GM11168 (cell line): ENCODE results near the gene TNFRSF11A.

Experiments used
- in situ Hi-C: fragments of 300-500 bp; cut with MboI; formaldehyde crosslinking; loops from one replicate; pipeline ENCODE4 v1.12.0; 2022; ENCODE audit warnings: low sequenced_read_pairs; ENCODE audit not compliant: unreplicated experiment

The TNFRSF11A gene

GRCh38 chr18:62341473-62341872, 16.4 kb downstream of the TNFRSF11A start:
- in situ Hi-C loops: no loop called here

GRCh38 chr18:62342884-62343283, 17.8 kb downstream of the TNFRSF11A start:
- in situ Hi-C loops: no loop called here

GRCh38 chr18:62343316-62343715, 18.2 kb downstream of the TNFRSF11A start:
- in situ Hi-C loops: no loop called here

- in situ Hi-C loops: no loop called here
Observed at GRCh38 chr18:62345909-62346308, 20.8 kb downstream of the TNFRSF11A start.

- in situ Hi-C loops: no loop called here
Observed at GRCh38 chr18:62346333-62347088, 21.4 kb downstream of the TNFRSF11A start.

GRCh38 chr18:62347089-62347506, 22.0 kb downstream of the TNFRSF11A start:
- in situ Hi-C loops: no loop called here

GRCh38 chr18:62348474-62348873, 23.4 kb downstream of the TNFRSF11A start:
- in situ Hi-C loops: no loop called here

GRCh38 chr18:62353170-62353569, 28.1 kb downstream of the TNFRSF11A start:
- in situ Hi-C loops: no loop called here

GRCh38 chr18:62354151-62354550, 29.0 kb downstream of the TNFRSF11A start:
- in situ Hi-C loops: no loop called here

GRCh38 chr18:62357079-62357719, 32.1 kb downstream of the TNFRSF11A start:
- in situ Hi-C loops: no loop called here

GRCh38 chr18:62360805-62361204, 35.7 kb downstream of the TNFRSF11A start:
- in situ Hi-C loops: no loop called here

- in situ Hi-C loops: no loop called here
Observed at GRCh38 chr18:62361288-62361687, 36.2 kb downstream of the TNFRSF11A start.

- in situ Hi-C loops: no loop called here
Observed at GRCh38 chr18:62364558-62364957, 39.4 kb downstream of the TNFRSF11A start.

GRCh38 chr18:62365420-62365819, 40.3 kb downstream of the TNFRSF11A start:
- in situ Hi-C loops: no loop called here

GRCh38 chr18:62366992-62367391, 41.9 kb downstream of the TNFRSF11A start:
- in situ Hi-C loops: no loop called here

- in situ Hi-C loops: no loop called here
Observed at GRCh38 chr18:62368100-62368499, 43.0 kb downstream of the TNFRSF11A start.

- in situ Hi-C loops: no loop called here
Observed at GRCh38 chr18:62369129-62369644, 44.1 kb downstream of the TNFRSF11A start.

GRCh38 chr18:62370366-62370765, 45.3 kb downstream of the TNFRSF11A start:
- in situ Hi-C loops: no loop called here

- in situ Hi-C loops: no loop called here
Observed at GRCh38 chr18:62371436-62371835, 46.3 kb downstream of the TNFRSF11A start.

GRCh38 chr18:62372156-62372555, 47.0 kb downstream of the TNFRSF11A start:
- in situ Hi-C loops: no loop called here

GRCh38 chr18:62372882-62373281, 47.8 kb downstream of the TNFRSF11A start:
- in situ Hi-C loops: no loop called here
